GM18499 (cell line): ENCODE data around the gene EEFSEC.
"Not testable (repeated sequence)": the region's sequence is repeated elsewhere in the genome, so short reads cannot be mapped to it uniquely, and the experiment has no call there.

ENCODE experiments used
- ATAC-seq: cut with Tn5 transposase; IDR thresholded peaks from one replicate; pipeline ENCODE4 v1.9.1; 2021; ENCODE audit warnings: moderate number of reproducible peaks; ENCODE audit not compliant: insufficient read depth, unreplicated experiment

Gene EEFSEC

DNA sequence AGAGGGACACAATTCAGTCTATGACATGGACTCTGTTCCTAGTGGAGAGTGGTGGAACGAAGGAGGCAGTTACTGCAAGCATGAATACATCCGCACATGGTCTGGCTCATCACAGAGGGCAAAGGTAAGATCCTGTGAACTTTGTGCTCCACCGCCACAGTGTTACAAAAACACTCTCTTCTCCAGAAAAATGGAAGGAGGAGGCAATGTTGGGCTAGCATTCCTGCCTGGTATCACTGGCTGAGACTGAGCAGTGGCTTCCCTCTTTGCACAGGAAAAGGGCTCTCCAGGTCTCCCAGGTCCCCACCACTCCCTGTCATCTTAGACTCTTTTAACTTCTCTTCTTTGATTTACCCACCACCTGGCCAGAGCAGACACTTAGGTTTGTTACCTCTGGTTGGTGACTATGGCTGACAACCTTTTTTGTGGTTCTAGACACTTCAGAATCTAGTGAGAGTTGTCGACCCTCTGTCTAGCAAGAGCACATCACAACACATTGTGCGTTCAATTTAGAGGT lies 1.5 kb upstream of the EEFSEC start:
- ATAC-seq = no peak

DNA sequence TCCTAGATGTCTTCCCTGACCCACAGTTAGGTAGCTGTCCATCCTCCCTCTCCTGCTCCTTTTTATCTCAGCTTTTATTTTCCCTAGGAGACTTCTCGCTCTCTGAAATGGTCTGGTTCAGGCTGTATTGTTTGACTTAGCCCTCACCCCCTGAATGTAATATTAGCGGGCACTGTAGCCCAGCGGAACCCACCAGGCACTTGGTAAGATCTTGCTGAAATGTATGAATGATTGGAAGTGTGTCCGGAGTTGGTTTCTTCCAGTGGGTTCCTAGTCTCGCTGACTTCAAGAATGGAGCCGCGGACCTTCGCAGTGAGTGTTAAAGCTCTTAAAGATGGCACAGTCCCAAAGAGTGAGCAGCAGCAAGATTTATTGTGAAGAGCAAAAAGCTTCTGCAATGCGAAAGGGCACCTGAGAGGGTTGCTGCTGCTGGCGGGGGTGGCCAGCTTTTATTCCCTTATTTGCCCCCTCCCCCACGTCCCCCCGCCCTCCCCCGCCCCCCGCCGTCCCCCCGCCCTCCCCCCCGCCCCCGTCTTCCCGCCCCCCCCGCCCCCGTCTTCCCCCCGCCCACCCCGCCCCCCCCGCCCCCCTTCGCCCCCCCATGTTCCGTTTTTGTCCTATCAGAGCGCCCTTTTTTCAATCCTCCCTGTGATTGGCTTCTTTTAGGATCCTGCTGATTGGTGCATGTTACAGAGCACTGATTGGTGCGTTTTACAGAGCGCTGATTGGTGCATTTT lies 694 bp upstream of the EEFSEC start:
- ATAC-seq = no peak

DNA sequence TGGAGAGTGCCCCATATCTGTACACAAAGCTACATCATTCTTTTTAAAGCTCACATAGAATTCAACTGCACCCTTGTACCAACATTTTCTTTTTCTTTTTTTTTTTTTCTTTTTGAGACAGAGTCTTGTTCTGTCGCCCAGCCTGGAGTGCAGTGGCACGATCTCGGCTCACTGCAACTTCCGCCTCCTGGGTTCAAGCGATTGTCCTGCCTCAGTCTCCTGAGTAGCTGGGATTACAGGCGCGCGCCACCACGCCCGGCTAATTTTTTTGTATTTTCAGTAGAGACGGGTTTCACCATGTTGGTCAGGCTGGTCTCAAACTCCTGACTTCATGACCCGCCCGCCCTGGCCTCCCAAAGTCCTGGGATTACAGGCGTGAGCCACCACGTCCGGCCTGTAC lies 1.1 kb downstream of the EEFSEC start:
- not testable (repeated sequence) for ATAC-seq

DNA sequence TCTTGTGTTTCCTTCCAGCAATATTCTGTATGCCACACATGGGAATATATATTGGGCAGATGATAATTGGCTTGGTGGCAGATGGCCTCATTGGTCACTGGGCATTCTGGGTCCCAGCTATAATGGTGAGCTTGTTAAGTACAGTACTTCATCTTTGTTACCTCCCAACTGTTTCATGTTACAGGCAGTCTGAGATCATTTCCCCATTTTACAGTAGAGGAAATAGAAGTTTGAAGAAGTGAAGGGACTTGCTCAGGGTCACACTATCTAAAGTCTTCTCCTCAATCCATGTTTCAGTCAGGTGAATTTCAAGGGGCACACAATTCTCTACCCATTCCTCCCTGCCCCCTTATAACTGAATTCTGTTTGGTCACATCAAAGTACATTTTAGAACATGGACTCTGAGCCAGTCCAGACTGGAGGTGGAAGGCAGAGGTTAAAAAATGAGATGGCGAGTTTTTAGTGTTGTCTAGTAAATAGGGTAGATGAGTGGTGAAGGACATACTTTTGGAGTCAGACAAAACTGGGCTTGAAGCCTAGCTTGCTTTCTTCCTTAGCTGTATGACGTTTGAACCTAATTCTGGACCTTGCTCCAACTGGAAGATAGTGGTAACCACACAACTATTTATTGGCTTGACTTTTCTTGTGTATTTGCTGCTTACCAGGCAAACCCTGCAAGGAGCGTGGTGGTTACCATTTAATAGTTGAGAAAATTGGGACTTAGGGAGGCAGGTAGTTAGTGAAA lies 2.5 kb downstream of the EEFSEC start:
- ATAC-seq = no peak

DNA sequence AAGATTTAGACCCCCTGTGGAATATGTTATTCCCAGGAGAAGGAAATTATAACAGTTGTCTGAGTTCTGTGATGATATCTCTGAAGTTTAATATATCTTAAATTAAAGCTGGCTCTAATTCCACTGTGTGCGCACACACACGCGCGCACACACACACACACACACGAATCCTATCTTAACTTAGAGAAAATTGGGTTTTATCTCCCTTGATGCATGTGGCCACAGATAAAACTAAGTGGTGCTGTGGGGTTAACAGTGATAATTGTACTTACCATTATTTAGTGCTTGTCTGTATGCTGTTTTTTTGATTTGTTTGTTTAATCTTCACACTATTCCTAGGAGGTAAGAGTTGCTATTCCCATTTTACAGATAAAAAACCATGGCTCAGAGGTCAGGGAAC lies 7.4 kb downstream of the EEFSEC start:
- ATAC-seq = no peak

DNA sequence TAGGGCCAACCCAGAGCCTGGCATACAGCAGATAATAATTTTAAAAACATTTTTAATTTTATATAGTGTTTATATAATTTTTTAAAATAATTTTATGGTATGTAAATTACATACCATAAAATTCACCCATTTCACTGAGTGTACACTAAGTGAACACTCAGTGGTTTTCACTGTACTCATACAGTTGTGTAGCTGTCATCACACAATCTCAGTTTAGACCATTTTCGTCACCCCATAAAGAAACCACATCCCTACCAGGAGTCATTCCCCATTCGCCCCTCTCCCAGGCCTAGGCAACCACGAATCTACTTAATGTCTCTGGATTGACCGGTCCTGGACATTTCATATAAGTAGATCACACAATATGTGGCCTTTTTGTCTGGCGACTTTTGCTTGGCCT lies 10.2 kb downstream of the EEFSEC start:
- no peak for ATAC-seq

DNA sequence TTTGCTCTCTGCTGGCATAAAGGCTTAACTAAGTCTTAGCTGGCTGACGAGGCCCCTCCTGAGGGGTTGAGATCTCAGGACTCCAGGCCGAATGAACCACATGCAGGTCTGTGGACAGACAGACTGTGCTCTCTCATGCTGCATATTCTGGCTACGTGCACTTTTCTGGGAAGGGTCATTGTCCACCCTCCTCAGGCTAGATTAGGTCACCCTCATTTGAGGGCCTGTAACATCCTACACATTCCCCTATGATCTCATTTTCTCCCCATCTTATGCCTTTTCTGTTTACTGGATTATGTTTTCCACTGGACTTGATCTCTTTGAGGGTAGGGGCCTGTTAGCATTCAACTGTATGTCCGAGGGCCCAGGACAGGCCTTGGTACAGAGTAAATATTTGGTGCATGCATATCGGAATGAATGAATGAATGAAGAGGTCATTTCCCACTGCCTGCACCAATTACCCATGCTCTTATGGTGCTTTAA lies 13.7 kb downstream of the EEFSEC start:
- ATAC-seq = no peak

DNA sequence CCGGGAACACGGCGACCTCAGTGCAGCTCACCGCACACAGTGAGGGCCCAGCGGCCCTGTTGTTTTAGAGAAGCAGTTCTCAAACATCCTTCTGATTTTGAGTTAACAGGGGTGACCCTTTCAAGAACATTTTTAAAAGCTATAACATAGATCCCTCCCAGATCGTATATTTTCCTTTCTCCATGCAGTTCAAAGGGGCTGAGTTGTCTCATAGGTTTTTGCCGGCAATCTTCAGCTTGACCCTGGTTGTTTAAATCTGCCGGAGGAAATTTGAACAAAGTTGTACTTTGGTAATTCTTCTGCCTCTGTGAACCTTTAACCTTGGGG lies 14.3 kb downstream of the EEFSEC start:
- ATAC-seq = no peak

DNA sequence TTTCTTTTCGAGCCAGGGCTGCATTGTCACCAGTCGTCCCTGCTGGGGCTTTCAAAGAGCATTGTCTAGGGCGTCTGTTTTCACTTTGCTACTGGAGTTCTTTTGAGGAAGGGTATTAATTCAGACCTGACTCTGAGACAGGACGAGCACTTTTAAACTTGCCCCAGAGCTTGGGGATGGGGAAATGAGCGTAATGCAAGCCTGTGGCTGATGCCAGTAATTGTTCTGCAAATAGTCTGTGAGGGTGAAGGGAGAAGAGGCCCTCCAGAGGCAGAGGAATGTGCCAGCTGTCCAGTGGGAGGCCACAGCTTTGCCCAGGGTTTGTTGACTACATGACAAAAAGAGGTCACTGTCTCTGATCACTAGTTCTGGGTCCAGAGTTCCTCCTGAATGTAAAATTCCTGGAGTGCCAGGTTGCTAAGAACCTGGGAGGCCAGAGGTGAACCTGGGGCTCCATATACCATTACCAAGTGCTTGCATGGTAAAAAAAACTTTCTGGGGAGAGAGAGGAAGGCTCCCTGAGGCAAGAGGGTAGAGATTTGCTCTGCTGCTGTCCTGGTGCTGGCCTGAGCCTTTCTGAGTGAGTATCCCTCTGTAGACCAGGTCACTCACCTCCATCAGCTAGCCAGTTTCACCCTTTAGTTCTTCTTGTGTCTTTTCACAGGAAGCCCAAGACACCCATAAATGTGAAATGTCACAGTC lies 14.8 kb downstream of the EEFSEC start:
- ATAC-seq = no peak

DNA sequence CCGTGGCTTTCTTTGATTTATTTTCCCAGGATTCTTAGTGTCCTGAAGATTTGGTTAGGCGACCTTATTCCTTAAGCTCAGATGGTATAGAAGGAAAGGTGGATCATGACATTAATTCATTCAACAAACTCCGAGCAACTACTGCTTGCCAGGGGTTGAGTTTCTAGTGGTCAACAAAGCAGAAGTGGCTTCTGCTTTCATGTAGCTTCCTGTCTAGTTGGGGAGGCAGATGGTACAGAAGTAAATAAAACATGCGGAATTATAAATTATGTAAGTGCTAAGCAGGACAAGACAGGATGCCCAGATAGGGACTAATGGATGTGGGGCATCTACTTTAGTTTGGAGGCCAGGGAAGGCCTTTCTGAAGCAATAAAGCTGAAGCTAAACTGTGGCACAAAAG lies 15.6 kb downstream of the EEFSEC start:
- no peak for ATAC-seq

DNA sequence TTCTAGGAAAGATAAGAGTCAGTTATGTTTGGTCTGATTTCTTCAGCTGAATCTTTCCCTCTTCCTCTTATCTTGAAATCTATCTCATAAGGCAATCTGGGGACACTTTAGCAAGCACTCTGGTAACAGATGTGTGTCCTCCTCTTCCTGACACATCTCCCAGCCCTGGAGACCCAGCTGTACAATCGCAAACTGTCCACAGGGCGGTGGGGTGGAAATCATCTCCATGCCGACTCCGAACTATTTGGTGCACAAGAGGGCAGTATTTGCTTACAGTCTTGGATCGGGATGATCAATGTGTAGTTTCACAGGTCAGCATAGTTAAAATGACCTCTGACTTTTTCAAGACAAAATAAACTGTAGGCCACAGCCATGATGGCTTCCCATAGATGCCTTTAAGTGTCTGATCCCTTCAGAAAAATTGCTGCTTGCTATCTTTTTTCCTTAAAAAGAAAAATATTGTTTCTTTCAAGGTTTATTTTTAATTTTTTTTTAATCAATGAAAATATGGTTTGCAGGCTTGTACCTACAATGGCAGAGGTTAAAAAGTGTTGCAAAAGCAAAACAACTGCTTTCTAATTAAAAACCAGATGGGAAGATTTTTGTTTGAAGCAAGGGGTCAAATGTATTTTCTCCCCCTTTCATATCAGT lies 17.7 kb downstream of the EEFSEC start:
- no peak for ATAC-seq

DNA sequence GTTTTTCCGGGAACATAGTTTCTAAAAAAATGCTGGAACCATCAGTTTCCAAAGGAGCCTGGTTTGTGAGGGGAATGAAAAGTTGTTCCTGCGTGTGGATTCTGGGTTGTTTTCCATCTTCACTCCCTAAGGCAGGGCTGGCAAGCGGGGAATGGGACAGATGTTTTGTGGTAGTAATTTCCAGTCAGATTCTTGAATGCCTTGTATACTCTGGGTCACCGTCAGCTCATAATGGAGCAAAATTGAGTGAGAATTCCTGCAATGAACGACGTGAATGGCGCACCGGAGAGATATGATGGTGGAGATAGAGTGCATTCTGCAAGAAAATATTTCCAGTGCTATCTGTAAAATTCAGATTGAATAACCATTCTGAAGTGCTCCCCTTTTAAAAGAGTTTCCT lies 19.9 kb downstream of the EEFSEC start:
- no peak for ATAC-seq

DNA sequence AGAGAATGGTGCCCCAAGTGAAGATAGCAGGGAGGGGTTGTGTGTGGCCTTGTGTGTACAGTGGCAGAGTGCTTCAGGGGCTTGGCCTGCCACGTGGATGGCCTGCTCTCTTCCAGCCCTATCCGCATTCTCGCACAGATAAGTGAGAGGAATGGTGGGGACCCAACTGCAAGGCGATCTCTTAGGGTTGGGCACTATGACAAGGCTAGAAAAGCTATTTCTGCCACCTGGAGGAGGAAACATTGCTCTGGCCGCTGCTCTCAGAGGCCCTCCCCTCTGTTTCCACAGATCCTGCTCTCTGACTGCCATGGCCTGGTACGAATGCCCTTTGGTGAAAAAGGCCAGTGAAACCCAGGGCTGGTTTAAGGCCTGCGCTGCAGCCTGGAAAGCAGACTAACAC lies 20.6 kb downstream of the EEFSEC start:
- ATAC-seq = no peak

DNA sequence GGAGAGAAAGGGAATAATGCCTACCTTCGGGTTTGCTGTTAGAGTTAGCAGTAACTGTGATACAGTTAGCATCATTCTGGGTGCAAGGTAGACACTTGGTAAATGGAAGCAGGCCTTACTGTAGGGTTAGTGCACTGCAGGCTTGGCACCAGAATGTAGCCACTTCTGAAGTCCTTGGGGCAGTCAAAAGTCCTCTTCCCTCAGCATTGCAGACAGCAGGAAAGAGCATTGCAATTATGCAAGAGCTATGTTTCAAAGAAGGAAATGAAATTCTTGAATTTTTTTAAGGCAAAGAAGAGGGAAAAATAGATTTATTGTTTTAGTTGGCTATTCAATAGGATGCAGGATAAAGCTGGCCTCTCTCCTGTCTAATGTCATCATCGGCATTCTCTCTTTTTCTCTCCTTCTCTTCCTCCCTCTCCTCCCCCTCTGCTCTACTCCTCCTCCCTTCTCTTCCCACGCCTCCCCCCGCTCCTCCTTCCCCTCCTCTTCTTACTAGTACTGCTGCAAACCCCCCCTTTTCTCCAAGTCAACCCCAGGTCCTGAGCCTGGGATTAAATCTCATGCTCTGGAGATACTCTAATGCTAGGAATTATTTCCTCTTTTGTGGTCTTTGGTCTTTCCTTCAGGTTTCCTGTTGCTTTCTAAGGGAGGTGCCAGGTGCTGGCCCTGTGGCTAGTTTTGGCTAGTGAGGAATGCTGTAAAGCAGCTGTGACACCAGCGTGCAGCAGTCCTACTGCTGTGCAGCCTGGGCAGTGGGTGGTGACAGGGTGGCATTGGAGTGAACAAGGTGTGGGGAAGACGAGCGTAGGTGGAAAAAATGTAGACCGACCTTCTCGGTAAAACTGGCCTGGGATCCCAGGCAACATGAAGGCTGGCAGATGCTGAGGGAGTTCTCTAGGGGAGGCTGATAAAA lies 21.7 kb downstream of the EEFSEC start:
- no peak for ATAC-seq

DNA sequence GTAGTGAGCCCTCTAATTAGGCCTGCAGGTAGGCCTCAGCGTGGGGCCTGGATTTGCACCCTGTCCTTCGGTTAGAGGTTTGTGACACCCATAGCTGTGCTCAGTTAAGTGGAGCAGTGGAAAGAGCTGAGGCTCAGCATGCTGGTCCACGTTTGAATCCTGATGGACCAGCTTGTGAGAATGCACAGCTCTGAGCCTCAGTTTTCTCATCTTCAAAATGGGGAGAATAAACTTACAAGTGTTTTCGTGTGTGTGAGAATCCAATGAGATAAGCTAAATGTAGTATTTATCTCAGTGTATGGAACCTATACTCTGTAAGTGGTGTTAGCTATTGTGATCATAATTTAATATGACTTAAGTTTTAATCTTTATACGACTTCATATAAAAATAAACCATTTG lies 22.5 kb downstream of the EEFSEC start:
- ATAC-seq = no peak

DNA sequence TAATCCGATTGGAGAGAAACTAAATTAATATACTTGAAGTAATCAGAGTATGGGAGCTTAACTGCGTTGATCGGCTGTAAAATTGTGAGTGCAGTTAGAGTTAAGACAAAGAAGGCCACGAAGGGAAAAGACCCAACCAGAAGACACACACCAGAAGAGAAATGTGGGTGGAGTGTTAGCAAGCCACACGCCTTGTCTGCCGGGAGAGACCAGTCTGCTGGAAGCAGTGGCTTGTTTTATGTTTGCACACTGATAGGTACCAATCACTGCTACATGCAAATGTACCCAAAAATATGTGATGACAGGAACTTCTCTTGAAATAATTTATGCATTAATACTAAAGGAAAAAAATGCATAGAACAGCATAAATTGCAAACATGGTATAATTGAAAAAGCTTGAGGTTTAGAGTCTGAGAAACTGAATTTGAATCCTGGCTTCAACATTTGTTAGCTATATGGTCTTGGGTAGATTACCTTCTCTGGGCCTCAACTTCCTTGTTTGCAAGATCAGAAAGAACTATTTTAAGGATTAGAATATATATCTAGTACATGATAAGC lies 23.1 kb downstream of the EEFSEC start:
- no peak for ATAC-seq

DNA sequence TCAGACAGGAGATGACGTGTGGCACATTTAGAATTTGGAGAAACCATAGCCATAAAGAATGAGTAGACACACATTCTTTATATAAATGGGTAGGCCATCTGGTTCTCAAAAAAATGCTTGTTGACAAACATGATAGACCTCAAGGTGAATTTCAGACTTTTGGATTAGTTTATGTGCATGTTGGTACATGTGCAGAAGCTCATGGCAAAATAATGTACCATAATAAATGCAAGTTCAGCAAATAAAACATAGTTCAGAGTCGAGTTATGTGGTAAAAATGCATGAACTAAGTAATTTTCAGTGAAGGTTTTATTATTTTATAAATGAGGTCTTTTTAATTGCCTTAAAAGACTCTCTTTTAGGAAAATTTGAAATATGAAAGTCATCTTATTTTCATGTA lies 24.6 kb downstream of the EEFSEC start:
- no peak for ATAC-seq

DNA sequence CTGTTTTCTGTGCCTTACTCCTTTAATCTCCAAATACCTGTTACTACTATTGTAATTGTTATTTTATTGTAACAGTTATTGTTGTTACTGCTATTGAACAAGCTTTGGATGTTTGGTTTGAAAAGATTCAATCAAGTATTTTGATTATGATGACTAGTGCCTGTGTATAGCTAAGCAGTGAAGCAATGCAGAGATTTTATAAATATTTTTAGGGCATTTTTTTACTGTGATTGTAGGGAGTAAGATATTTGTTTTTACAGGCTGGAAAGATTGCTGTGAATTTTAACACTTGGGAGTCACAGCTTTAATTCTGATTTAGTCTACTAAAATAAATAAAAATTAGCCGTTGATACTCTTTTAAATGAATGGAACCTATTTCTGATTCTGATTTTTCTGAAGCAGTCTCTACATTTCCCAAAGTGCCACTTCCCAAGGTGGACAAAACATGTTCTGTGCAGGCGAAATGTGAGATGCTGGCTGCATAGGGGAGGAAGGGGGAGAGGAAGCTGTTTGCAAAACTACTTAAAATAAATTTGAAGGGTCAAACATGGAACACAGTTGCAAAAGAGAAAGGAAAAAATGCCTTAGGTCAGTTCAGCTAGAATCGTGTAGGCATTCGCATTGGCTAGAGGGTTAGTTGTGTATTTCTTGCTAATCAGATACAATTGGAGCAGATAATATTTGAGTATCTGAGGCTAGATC lies 25.7 kb downstream of the EEFSEC start:
- ATAC-seq = no peak

DNA sequence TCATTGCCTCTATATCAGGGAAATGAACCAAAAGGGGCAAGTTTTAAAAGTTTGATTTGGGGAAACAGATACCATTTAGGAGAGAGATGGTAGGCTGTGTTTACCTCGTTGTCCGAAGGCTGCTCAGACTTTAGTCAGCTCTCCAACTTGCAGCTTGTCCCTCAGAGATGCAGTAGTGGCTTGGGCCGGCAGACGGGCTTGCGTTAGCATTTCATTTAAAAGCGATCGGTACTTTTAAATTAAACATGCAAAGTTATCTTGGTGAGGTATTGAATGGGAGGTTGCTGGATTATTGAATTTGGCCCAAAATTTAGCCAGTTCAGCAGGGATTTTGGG lies 26.2 kb downstream of the EEFSEC start:
- no peak for ATAC-seq
